Right lobe of liver (tissue), 4 donors: Measurements from ENCODE around the gene GRK6.

ENCODE experiments used
- CTCF ChIP-seq, 4 donors: fragments of 200-600 bp in 3 of 4; fragments of 450-650 bp in 1 of 4; IDR thresholded peaks; one replicate each; pipeline versions ENCODE4 v1.5.1 to v1.8.0; 2016 to 2022; ENCODE audit warnings: antibody characterized with exemption in 4 of 4, mild to moderate bottlenecking in 2 of 4
- POLR2A ChIP-seq: fragments of 450-650 bp; IDR thresholded peaks from one replicate; pipeline ENCODE4 v1.6.1; 2017; ENCODE audit warnings: antibody characterized with exemption, mild to moderate bottlenecking
- donor health status: DM: no; HTN: no; CAD: no.
- donor health status: DM: no; HTN: no; CAD: no.
- donor health status: DM: no; HTN: yes; CAD: no.

GRCh38 chr5:177456591-177456964 is 30.1 kb downstream of the GRK6 start:
- TF ChIP-seq POLR2A (no peak), CTCF (IDR thresholded peaks at IDR 0.05) (no peak)
